Lower leg skin (tissue), 4 donors: ENCODE measurements around the gene TNKS1BP1. TPM values are rescaled to one million over a fixed set of nuclear protein-coding genes. Genes with fewer than 3 reads are reported as not detected.

ENCODE experiments used
- DNase-seq, 2 donors: peaks; one replicate each; pipeline ENCODE4 v3.0.0-alpha.2; 2019; ENCODE audit warnings: low spot score in 2 of 2
- H3K4me3 ChIP-seq: fragments of 200-600 bp; sonication (generic); 2 replicates; pipeline ENCODE4 v1.5.1; 2017; ENCODE audit warnings: mild to moderate bottlenecking, low read depth; ENCODE audit not compliant: poor library complexity, severe bottlenecking
- CTCF ChIP-seq, 3 donors: fragments of 450-650 bp; IDR thresholded peaks; one replicate each; pipeline ENCODE4 v1.5.1; 2016; ENCODE audit warnings: antibody characterized with exemption in 3 of 3, mild to moderate bottlenecking in 3 of 3, moderate library complexity in 2 of 3
- POLR2A ChIP-seq, 2 donors: fragments of 450-650 bp; IDR thresholded peaks; one replicate each; pipeline ENCODE4 v1.6.1; 2016 to 2017; ENCODE audit warnings: antibody characterized with exemption in 2 of 2, mild to moderate bottlenecking in 1 of 2, moderate library complexity in 1 of 2
- WGBS, 2 donors: methylation state at CpG; one replicate each; pipeline ENCODE4 v1.1.5; 2018; 5-methylcytosine and 5-hydroxymethylcytosine counted together
- intact Hi-C: fragments of 100-400 bp; cut with DNase I; formaldehyde crosslinking; loops from one replicate; pipeline ENCODE4 v1.15.0; 2023; ENCODE audit warnings: low total_unique reads
- total RNA-seq, 4 donors: library from RNA; depleted of rRNA; stranded (reverse); fragments of >200 nt; gene quantifications; one replicate each; pipeline ENCODE4 v1.1.0, GENCODE V29; 2016

Gene TNKS1BP1
- total RNA-seq, 4 donors from 2014 or later: 219 to 273 (median 230) TPM

- TF ChIP-seq CTCF (IDR thresholded peaks at IDR 0.05): no peak
- no peak for TF ChIP-seq POLR2A (IDR thresholded peaks at IDR 0.05)
- WGBS, 2 donors: 66 to 67% methylated on average over 5 of the region's 5 CpGs
- peak in 1 of 2 donors; percentile 21 for DNase-seq
- intact Hi-C loops: no loop called here
- H3K4me3 ChIP-seq: no peak overlapping the region
Measured at GRCh38 chr11:57260937-57261783, 63.6 kb downstream of the TNKS1BP1 start.

- DNase-seq: no peak
- intact Hi-C loops: no loop called here
- TF ChIP-seq POLR2A (IDR thresholded peaks at IDR 0.05) (no peak), CTCF (IDR thresholded peaks at IDR 0.05) (no peak)
- no peak overlapping the region for H3K4me3 ChIP-seq
Measured at GRCh38 chr11:57256119-57256518, 68.6 kb downstream of the TNKS1BP1 start.

GRCh38 chr11:57255618-57256017, 69.1 kb downstream of the TNKS1BP1 start:
- no peak overlapping the region for H3K4me3 ChIP-seq
- no peak for DNase-seq
- TF ChIP-seq POLR2A (IDR thresholded peaks at IDR 0.05) (no peak), CTCF (IDR thresholded peaks at IDR 0.05) (no peak)
- intact Hi-C loops: no loop called here
- 9 to 12% methylated on average over 1 of the region's 1 CpG for WGBS, 2 donors

- intact Hi-C loops: no loop called here
- no peak overlapping the region for H3K4me3 ChIP-seq
- no peak for TF ChIP-seq CTCF (IDR thresholded peaks at IDR 0.05)
- no peak for TF ChIP-seq POLR2A (IDR thresholded peaks at IDR 0.05)
- DNase-seq: no peak
Measured at GRCh38 chr11:57254631-57255030, 70.1 kb downstream of the TNKS1BP1 start.

GRCh38 chr11:57251491-57252104, 73.2 kb downstream of the TNKS1BP1 start:
- TF ChIP-seq CTCF (IDR thresholded peaks at IDR 0.05) (no peak), POLR2A (IDR thresholded peaks at IDR 0.05) (no peak)
- WGBS, 2 donors: 37 to 47% methylated on average over 5 of the region's 5 CpGs
- H3K4me3 ChIP-seq: no peak overlapping the region
- intact Hi-C loops: loop anchor here (2.0 kb wide), 1 partner anchor 25 kb away; no protein-coding TSS in a partner anchor
- peak in 1 of 2 donors; percentile 72 for DNase-seq
